GM12878 (cell line): ENCODE data around the gene RTEL1. TPM values are rescaled to one million over a fixed set of nuclear protein-coding genes. Genes with fewer than 3 reads are reported as not detected.

Experiments used
- ATAC-seq: fragments of 200-7000 bp; cut with Tn5 transposase; 3 replicates; pipeline ENCODE4 v1.9.1; 2020; ENCODE audit warnings: mild to moderate bottlenecking, moderate library complexity
- BruUV-seq: library from RNA; stranded (reverse); fragments of 400-500 nt; replicated peaks from 2 replicates; lab custom pipeline; 2021; lab: Mats Ljungman, UMichigan
- CTCF ChIA-PET: fragments of 300-600 bp; sonication (Branson Sonifier 250); formaldehyde crosslinking; extraction: SDS; loops from one replicate; lab custom pipeline; 2021; ENCODE audit warnings: inconsistent platforms; lab: Yijun Ruan, JAX
- POLR2A ChIA-PET: fragments of 350-600 bp; formaldehyde crosslinking; extraction: SDS; loops from one replicate; lab custom pipeline; 2021; ENCODE audit warnings: inconsistent platforms; lab: Charles Lee
- RAD21 ChIA-PET: fragments of 300-600 bp; sonication (Branson Sonifier 250); formaldehyde crosslinking; loops from one replicate; lab custom pipeline; 2023; ENCODE audit warnings: antibody characterized with exemption; ENCODE audit not compliant: unreplicated experiment; lab: Charles Lee
- SMC1A ChIA-PET: fragments of 300-600 bp; sonication (Branson Sonifier 250); formaldehyde crosslinking; loops from one replicate; lab custom pipeline; 2023; ENCODE audit not compliant: unreplicated experiment, uncharacterized antibody; lab: Charles Lee
- DNase-seq: peaks from one replicate; pipeline ENCODE4 v3.0.0-alpha.2; 2011; ENCODE audit warnings: low read depth, low spot score
- FAIRE-seq: peaks from 3 replicates; lab custom pipeline; 2011; peaks lifted over from hg19 to GRCh38; lab: Jason Lieb, UNC
- H2AFZ ChIP-seq: 2 replicates; pipeline ENCODE4 v1.6.0; 2011; ENCODE audit warnings: low read depth, low read length, control low read depth; ENCODE audit not compliant: control insufficient read depth
- H3K27ac ChIP-seq: 2 replicates; pipeline ENCODE4 v1.5.1; 2011; ENCODE audit warnings: control low read depth; ENCODE audit not compliant: control insufficient read depth, insufficient read depth
- H3K27me3 ChIP-seq, 2 experiments: replicated peaks in 1 of 2; 2 replicates each; pipeline versions ENCODE4 v1.6.0 to v1.6.1; 2011; ENCODE audit warnings: low read length in 1 of 2; ENCODE audit not compliant: control insufficient read depth in 2 of 2, insufficient read depth in 2 of 2
- H3K36me3 ChIP-seq, 2 experiments: 2 replicates each; pipeline ENCODE4 v1.5.1; 2011; ENCODE audit warnings: low read length in 1 of 2; ENCODE audit not compliant: control insufficient read depth in 2 of 2, insufficient read depth in 2 of 2
- H3K4me1 ChIP-seq: 2 replicates; pipeline ENCODE4 v1.6.1; 2011; ENCODE audit warnings: mild to moderate bottlenecking, low read length, moderate library complexity, mixed read lengths; ENCODE audit not compliant: control insufficient read depth, insufficient read depth
- H3K4me2 ChIP-seq: 2 replicates; pipeline ENCODE4 v1.6.0; 2011; ENCODE audit warnings: control low read depth; ENCODE audit not compliant: control insufficient read depth, insufficient read depth
- H3K4me3 ChIP-seq: fragments of 200-600 bp; sonication (generic); 2 replicates; pipeline ENCODE4 v1.5.1; 2016
- H3K79me2 ChIP-seq: 2 replicates; pipeline ENCODE4 v1.6.0; 2011; ENCODE audit warnings: low read length; ENCODE audit not compliant: control insufficient read depth, insufficient read depth
- H3K9ac ChIP-seq: 2 replicates; pipeline ENCODE4 v1.8.0; 2011; ENCODE audit warnings: low read length, control low read depth, mixed read lengths; ENCODE audit not compliant: control insufficient read depth, insufficient read depth
- H3K9me3 ChIP-seq: replicated peaks from 3 replicates; pipeline ENCODE4 v1.5.1; 2011; ENCODE audit warnings: mild to moderate bottlenecking, low read length; ENCODE audit not compliant: control insufficient read depth, insufficient read depth
- H4K20me1 ChIP-seq: 2 replicates; pipeline ENCODE4 v1.6.0; 2011; ENCODE audit not compliant: control insufficient read depth, insufficient read depth
- BACH1 ChIP-seq: fragments of 450-650 bp; IDR thresholded peaks from 2 replicates; pipeline ENCODE4 v1.6.1; 2017; ENCODE audit warnings: mild to moderate bottlenecking, borderline replicate concordance
- BCL3 ChIP-seq: IDR thresholded peaks from 2 replicates; pipeline ENCODE4 v1.6.1; 2011; ENCODE audit warnings: borderline replicate concordance, low read depth, mild to moderate bottlenecking, moderate library complexity, low read length; ENCODE audit not compliant: insufficient read depth, poor library complexity, severe bottlenecking
- CREM ChIP-seq: IDR thresholded peaks from 2 replicates; pipeline ENCODE4 v1.6.1; 2014; ENCODE audit warnings: antibody characterized with exemption, low read depth
- EGR1 ChIP-seq, 2 experiments: IDR thresholded peaks; 1 replicate in 1 of 2; 2 replicates in 1 of 2; pipeline ENCODE4 v1.6.1; 2011 to 2012; ENCODE audit warnings: low read depth in 2 of 2, low read length in 2 of 2, borderline replicate concordance in 1 of 2, mild to moderate bottlenecking in 1 of 2, moderate library complexity in 1 of 2
- FOXM1 ChIP-seq: IDR thresholded peaks from 2 replicates; pipeline ENCODE4 v1.6.1; 2012; ENCODE audit warnings: low read depth, mild to moderate bottlenecking, inconsistent platforms, low read length, moderate library complexity
- HDAC6 ChIP-seq: fragments of 200-600 bp; sonication (generic); IDR thresholded peaks from one replicate; pipeline ENCODE4 v1.8.0; 2017; ENCODE audit warnings: antibody characterized with exemption; ENCODE audit not compliant: unreplicated experiment
- LARP7 ChIP-seq: fragments of 450-650 bp; IDR thresholded peaks from 2 replicates; pipeline ENCODE4 v1.6.1; 2017; ENCODE audit warnings: mild to moderate bottlenecking
- POLR2A ChIP-seq: IDR thresholded peaks from 2 replicates; pipeline ENCODE4 v1.6.1; 2011; ENCODE audit warnings: low read depth, mild to moderate bottlenecking, low read length
- SMARCA5 ChIP-seq: fragments of 450-650 bp; IDR thresholded peaks from 2 replicates; pipeline ENCODE4 v1.6.1; 2017; ENCODE audit warnings: mild to moderate bottlenecking
- TCF12 ChIP-seq: IDR thresholded peaks from 2 replicates; pipeline ENCODE4 v1.6.1; 2011; ENCODE audit warnings: low read depth, mild to moderate bottlenecking, low read length
- WGBS: methylation state at CpG from one replicate; pipeline ENCODE4 v1.1.6; 2016; ENCODE audit warnings: low lambda C conversion rate; ENCODE audit not compliant: insufficient replicate concordance, insufficient coverage; ENCODE audit errors: missing lambda C conversion rate; 5-methylcytosine and 5-hydroxymethylcytosine counted together
- in situ Hi-C: fragments of 300-500 bp; cut with MboI; formaldehyde crosslinking; loops from 9 replicates; pipeline ENCODE4 v1.14.3; 2018; ENCODE audit warnings: mixed read lengths
- intact Hi-C: fragments of 100-400 bp; cut with micrococcal nuclease; formaldehyde crosslinking; loops from one replicate; pipeline ENCODE4 v1.14.2; 2022; ENCODE audit not compliant: unreplicated experiment
- polyA plus RNA-seq, 11 experiments: library from polyadenylated mRNA; depleted of rRNA in 4 of 11; unstranded in 6 of 11; stranded (reverse) in 5 of 11; fragments of >200 nt; fragmentation: Nextera tagmentation in 4 of 11; fragmentation: Illumina TruSeq in 1 of 11; extraction: Ambion mirVana in 4 of 11; extraction: Trizol in 1 of 11; gene quantifications; 1 replicate in 1 of 11; 2 replicates in 10 of 11; pipeline versions ENCODE4 v1.2.1 to v1.2.3, GENCODE V29; 2011 to 2016; ENCODE audit warnings: inconsistent platforms in 2 of 11, missing spikeins in 2 of 11, low read depth in 1 of 11
- total RNA-seq, 4 experiments: library from RNA; depleted of rRNA in 3 of 4; stranded (reverse); fragments of >200 nt in 3 of 4; fragmentation: Illumina TruSeq in 1 of 4; extraction: Trizol in 1 of 4; gene quantifications; 2 replicates each; pipeline versions ENCODE4 v1.2.1 to v1.2.3, GENCODE V29; 2013 to 2021
- TF ChIP-seq, protein P1 (sequence below): IDR thresholded peaks from 2 replicates; pipeline ENCODE4 v1.6.1; 2012; ENCODE audit warnings: low read length, inconsistent platforms
- TF ChIP-seq, protein P2 (sequence below): IDR thresholded peaks from 2 replicates; pipeline ENCODE4 v1.6.1; 2011; ENCODE audit warnings: borderline replicate concordance, low read depth, mild to moderate bottlenecking, moderate library complexity, mixed read lengths, low read length; ENCODE audit not compliant: insufficient read depth; ENCODE audit errors: extremely low read length
- TF ChIP-seq, protein P3 (sequence below): fragments of 450-650 bp; IDR thresholded peaks from 2 replicates; pipeline ENCODE4 v1.6.1; 2017; ENCODE audit warnings: mild to moderate bottlenecking, moderate library complexity

The RTEL1 gene
- total and polyA plus RNA-seq, 10 of the 15 experiments (the other 5 are each of a cell fraction or from before 2014, with no cell fraction given) = 0.40 to 37.2 (median 15.6) TPM; not detected in 1

DNA sequence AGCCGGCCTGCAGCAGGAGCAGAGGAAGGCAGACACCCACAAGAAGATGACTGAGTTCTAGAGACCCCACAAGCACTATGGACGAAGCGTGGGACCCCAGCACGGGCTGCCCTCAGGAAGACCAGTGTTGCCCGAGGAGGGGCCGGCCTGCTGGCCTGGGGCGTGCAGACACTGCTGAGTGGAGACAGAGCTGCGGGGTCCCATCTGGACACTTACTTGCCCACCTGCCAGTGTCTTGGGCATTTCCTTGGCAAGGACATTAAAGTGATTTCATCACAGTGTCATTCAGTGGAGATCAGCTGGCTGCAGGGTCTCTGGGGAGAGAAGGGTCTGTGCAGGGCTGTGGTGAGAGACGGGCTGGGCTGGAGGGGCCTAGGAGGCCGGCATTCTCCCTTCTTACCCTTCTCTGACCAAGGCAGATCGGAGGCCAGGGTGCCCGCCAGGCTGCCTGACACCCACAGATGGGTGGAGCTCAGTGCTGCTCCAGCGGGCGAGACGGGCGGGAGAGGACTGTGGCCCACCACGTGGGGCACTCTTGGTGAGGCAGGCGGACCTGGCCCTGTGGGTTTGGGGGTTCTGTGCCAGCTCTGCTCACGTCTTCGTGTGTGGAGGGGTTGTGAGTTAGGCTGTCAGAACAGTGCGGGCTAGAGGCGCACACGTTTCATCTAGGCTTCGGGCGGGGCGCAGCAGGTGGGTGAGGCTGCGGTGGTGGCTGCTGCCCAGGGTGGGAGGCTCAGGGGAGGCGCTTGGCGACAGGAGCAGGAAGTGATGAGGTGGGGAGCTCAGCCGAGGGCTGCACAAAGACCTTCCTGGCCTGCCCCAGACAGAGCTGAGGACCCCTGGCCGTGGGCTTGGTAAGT lies 78.0 kb downstream of the RTEL1 start, which contains the start of gene LIME1:
TSS of gene LIME1 (plus strand) at position 806 of the 860 bp plus-strand sequence. CDS start 886 bp downstream, outside the sequence.
- 38% methylated on average over 31 of the region's 31 CpGs for WGBS
- POLR2A ChIA-PET = interaction anchor here (0.6 to 2.1 kb wide), 6 partner anchors 8 to 129 kb away, joined by 3 to 6 read pairs (median 4); partner anchors contain the start of genes ARFRP1, TPD52L2 and ZGPAT
- SMC1A ChIA-PET = interaction anchor here (0.8 to 1.7 kb wide), 7 partner anchors 8 to 93 kb away, joined by 3 to 14 read pairs (median 3); partner anchors contain the start of genes ARFRP1 and ZGPAT
- RAD21 ChIA-PET = interaction anchor here (0.9 to 4.2 kb wide), 8 partner anchors 8 to 199 kb away, joined by 3 to 32 read pairs (median 5); partner anchors contain the start of genes ARFRP1, PTK6, RTEL1 and TPD52L2
- H3K4me1 ChIP-seq = peaks cover 41% of the 10 kb centered on the region
- CTCF ChIA-PET = interaction anchor here (0.6 to 2.9 kb wide), 8 partner anchors 13 to 198 kb away, joined by 3 to 28 read pairs (median 4); partner anchors contain the start of genes ARFRP1, RTEL1, TPD52L2 and ZGPAT
- FAIRE-seq (peak; percentile 92), DNase-seq (no peak), ATAC-seq (peak; percentile 62)
- H3K4me2 ChIP-seq = peak within 1 kb of the TSS; percentile 93
- intact Hi-C loops (loop anchor here (2.0 kb wide), 2 partner anchors 29 to 129 kb away; partner anchors contain the start of genes ARFRP1 and TPD52L2), in situ Hi-C loops (no loop called here)
- H3K27me3 ChIP-seq = no peaks in the 10 kb centered on the region
- no peaks in the 10 kb centered on the region for H3K9me3 ChIP-seq
- peak within 1 kb of the TSS; percentile 84 for H3K4me3 ChIP-seq
- peak within 1 kb of the TSS; percentile 34; the same call in 1 of the 2 replicates for H2AFZ ChIP-seq
- peaks cover 32% of the 10 kb centered on the region for H3K79me2 ChIP-seq
- H3K9ac ChIP-seq = peak within 1 kb of the TSS; percentile 81
- no peaks in the 10 kb centered on the region for H4K20me1 ChIP-seq
- H3K36me3 ChIP-seq = peaks cover 8 to 24% of the 10 kb centered on the region in 2 experiments; a peak in 3 of 4 replicates
- H3K27ac ChIP-seq = peak within 1 kb of the TSS; percentile 94
- BruUV-seq = no TSS peak
- TF ChIP-seq TCF12 (0 out of 2 replicates have a peak, but pooled peaks have one; percentile 20), LARP7 (peak; percentile 67; the same call in 1 of the 2 replicates), HDAC6 (no peak), BACH1 (0 out of 2 replicates have a peak, but pooled peaks have one; percentile 16), POLR2A (peak; percentile 72), CREM (0 out of 2 replicates have a peak, but pooled peaks have one; percentile 27), SMARCA5 (0 out of 2 replicates have a peak, but pooled peaks have one; percentile 8), BCL3 (no peak), FOXM1 (no peak), EGR1 (IDR thresholded peaks at IDR 0.05; ENCODE audit: borderline replicate concordance in 1 of 2, low read depth in 2 of 2, low read length in 2 of 2) (0 out of 3 replicates have a peak, but pooled peaks of 1 of the 2 experiments have one; percentile 18)
- TF ChIP-seq, protein P1, sequence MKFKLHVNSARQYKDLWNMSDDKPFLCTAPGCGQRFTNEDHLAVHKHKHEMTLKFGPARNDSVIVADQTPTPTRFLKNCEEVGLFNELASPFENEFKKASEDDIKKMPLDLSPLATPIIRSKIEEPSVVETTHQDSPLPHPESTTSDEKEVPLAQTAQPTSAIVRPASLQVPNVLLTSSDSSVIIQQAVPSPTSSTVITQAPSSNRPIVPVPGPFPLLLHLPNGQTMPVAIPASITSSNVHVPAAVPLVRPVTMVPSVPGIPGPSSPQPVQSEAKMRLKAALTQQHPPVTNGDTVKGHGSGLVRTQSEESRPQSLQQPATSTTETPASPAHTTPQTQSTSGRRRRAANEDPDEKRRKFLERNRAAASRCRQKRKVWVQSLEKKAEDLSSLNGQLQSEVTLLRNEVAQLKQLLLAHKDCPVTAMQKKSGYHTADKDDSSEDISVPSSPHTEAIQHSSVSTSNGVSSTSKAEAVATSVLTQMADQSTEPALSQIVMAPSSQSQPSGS = no peak
- TF ChIP-seq, protein P2, sequence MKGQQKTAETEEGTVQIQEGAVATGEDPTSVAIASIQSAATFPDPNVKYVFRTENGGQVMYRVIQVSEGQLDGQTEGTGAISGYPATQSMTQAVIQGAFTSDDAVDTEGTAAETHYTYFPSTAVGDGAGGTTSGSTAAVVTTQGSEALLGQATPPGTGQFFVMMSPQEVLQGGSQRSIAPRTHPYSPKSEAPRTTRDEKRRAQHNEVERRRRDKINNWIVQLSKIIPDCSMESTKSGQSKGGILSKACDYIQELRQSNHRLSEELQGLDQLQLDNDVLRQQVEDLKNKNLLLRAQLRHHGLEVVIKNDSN = peak; percentile 77
- TF ChIP-seq, protein P3, sequence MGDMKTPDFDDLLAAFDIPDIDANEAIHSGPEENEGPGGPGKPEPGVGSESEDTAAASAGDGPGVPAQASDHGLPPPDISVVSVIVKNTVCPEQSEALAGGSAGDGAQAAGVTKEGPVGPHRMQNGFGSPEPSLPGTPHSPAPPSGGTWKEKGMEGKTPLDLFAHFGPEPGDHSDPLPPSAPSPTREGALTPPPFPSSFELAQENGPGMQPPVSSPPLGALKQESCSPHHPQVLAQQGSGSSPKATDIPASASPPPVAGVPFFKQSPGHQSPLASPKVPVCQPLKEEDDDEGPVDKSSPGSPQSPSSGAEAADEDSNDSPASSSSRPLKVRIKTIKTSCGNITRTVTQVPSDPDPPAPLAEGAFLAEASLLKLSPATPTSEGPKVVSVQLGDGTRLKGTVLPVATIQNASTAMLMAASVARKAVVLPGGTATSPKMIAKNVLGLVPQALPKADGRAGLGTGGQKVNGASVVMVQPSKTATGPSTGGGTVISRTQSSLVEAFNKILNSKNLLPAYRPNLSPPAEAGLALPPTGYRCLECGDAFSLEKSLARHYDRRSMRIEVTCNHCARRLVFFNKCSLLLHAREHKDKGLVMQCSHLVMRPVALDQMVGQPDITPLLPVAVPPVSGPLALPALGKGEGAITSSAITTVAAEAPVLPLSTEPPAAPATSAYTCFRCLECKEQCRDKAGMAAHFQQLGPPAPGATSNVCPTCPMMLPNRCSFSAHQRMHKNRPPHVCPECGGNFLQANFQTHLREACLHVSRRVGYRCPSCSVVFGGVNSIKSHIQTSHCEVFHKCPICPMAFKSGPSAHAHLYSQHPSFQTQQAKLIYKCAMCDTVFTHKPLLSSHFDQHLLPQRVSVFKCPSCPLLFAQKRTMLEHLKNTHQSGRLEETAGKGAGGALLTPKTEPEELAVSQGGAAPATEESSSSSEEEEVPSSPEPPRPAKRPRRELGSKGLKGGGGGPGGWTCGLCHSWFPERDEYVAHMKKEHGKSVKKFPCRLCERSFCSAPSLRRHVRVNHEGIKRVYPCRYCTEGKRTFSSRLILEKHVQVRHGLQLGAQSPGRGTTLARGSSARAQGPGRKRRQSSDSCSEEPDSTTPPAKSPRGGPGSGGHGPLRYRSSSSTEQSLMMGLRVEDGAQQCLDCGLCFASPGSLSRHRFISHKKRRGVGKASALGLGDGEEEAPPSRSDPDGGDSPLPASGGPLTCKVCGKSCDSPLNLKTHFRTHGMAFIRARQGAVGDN = peak; percentile 67
